HG03575 (cell line): Measurements from ENCODE around the gene CRYGB.
"Not testable (repeated sequence)": the region's sequence is repeated elsewhere in the genome, so short reads cannot be mapped to it uniquely, and the experiment has no call there.

Experiments used
- ATAC-seq: cut with Tn5 transposase; IDR thresholded peaks from one replicate; pipeline ENCODE4 v1.9.1; 2021; ENCODE audit not compliant: unreplicated experiment, insufficient number of reproducible peaks, low FRiP score; ENCODE audit errors: extremely low read depth

CRYGB gene

GRCh38 chr2:208153156-208153555 is 7.2 kb upstream of the CRYGB start:
- ATAC-seq = no peak

GRCh38 chr2:208150956-208151355 is 5.0 kb upstream of the CRYGB start:
- ATAC-seq = no peak

GRCh38 chr2:208150094-208150493 is 4.1 kb upstream of the CRYGB start:
- ATAC-seq = no peak

- ATAC-seq = no peak
Measured at GRCh38 chr2:208148803-208149202, 2.8 kb upstream of the CRYGB start.

GRCh38 chr2:208147759-208148158 is 1.8 kb upstream of the CRYGB start:
- no peak for ATAC-seq

GRCh38 chr2:208147008-208147407 is 1.1 kb upstream of the CRYGB start:
- no peak for ATAC-seq

- ATAC-seq = no peak
Measured at GRCh38 chr2:208142925-208143799, 2.8 kb downstream of the CRYGB start.

- no peak for ATAC-seq
Measured at GRCh38 chr2:208142240-208142924, 3.6 kb downstream of the CRYGB start.

GRCh38 chr2:208139447-208139846 is 6.5 kb downstream of the CRYGB start:
- ATAC-seq = no peak

- ATAC-seq = not testable (repeated sequence)
Measured at GRCh38 chr2:208138334-208138733, 7.6 kb downstream of the CRYGB start.

GRCh38 chr2:208136716-208137094 is 9.3 kb downstream of the CRYGB start:
- no peak for ATAC-seq

GRCh38 chr2:208135794-208136715 is 9.9 kb downstream of the CRYGB start:
- ATAC-seq = no peak

- no peak for ATAC-seq
Measured at GRCh38 chr2:208134928-208135586, 10.9 kb downstream of the CRYGB start.

GRCh38 chr2:208130712-208131110 is 15.2 kb downstream of the CRYGB start:
- no peak for ATAC-seq

- no peak for ATAC-seq
Measured at GRCh38 chr2:208129744-208130711, 15.9 kb downstream of the CRYGB start, which contains the start of gene CRYGC. CRYGC (minus strand) TSS chr2:208129828; CDS start chr2:208129792, 36 bp downstream.

- no peak for ATAC-seq
Measured at GRCh38 chr2:208128136-208128535, 17.8 kb downstream of the CRYGB start.

- ATAC-seq = no peak
Measured at GRCh38 chr2:208127090-208127489, 18.9 kb downstream of the CRYGB start.

GRCh38 chr2:208125251-208125650 is 20.7 kb downstream of the CRYGB start:
- no peak for ATAC-seq
